Activated naive CD4-positive, alpha-beta T cell treated with anti-CD3 and anti-CD28 coated beads, Interleukin-2, amount 10 ng/mL, durations not matched to agents 7 days and 5 days (primary cell): ENCODE measurements around the gene SPATA21.

ENCODE experiments used
- CTCF ChIA-PET: fragments of 350-600 bp; sonication (Branson Sonifier 250); formaldehyde crosslinking; loops from one replicate; lab custom pipeline; 2021; ENCODE audit warnings: antibody characterized with exemption; lab: Charles Lee
- DNase-seq: peaks from one replicate; pipeline ENCODE4 v3.0.0-alpha.2; 2020
- H3K27ac Mint-ChIP-seq: one replicate; pipeline ENCODE4 v1.8.0; 2021; ENCODE audit warnings: mild to moderate bottlenecking, moderate library complexity, mixed read lengths
- H3K27me3 Mint-ChIP-seq: one replicate; pipeline ENCODE4 v1.8.0; 2021; ENCODE audit warnings: mild to moderate bottlenecking, mixed read lengths
- H3K36me3 Mint-ChIP-seq: one replicate; pipeline ENCODE4 v1.8.0; 2021; ENCODE audit warnings: mixed read lengths
- H3K4me1 Mint-ChIP-seq: one replicate; pipeline ENCODE4 v1.8.0; 2021; ENCODE audit warnings: mixed read lengths
- H3K4me3 Mint-ChIP-seq: one replicate; pipeline ENCODE4 v1.8.0; 2021; ENCODE audit warnings: mild to moderate bottlenecking, moderate library complexity, mixed read lengths
- H3K9me3 Mint-ChIP-seq: one replicate; pipeline ENCODE4 v1.8.0; 2021; ENCODE audit warnings: mixed read lengths

SPATA21 gene

DNA sequence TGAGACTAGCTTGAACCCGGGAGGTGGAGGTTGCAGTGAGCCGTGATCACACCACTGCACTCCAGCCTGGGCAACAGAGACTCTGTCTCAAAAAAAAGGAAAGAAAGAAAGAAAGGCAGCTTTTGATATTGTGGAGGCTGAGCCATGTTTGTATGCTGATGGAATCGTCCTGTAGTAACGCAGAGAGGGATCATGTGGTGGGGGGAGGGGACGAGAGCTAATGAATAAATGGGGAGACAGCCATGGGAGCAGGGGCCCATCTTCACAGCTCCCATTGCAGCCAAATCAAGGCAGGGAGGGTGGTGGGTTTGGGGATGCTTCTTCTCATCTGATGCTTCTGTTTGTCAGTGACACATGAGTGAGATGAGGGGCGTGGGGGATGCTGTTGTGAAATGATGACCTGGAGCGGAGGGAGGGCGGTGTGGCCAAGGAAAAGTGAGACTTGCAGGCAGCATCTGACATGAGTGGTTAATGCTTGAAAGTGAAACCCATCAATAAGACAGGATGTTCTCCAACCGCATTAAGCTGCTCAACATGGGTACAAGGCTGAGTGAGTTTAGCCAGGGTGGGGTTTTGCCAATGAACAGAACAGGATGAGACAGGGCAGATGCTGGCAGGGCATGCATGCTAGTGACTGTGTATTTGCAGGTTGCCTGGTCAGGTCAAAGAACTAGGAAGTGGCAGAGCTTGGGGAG, 16.7 kb downstream of the SPATA21 start:
- peaks cover 46% of the 10 kb centered on the region for H3K4me1 Mint-ChIP-seq
- H3K9me3 Mint-ChIP-seq, result no peaks in the 10 kb centered on the region
- CTCF ChIA-PET, result interaction anchor here (0.8 to 2.6 kb wide), 5 partner anchors 20 to 57 kb away, joined by 3 to 12 read pairs (median 4); partner anchors contain the start of gene NECAP2
- peak overlapping the region; percentile 92 for H3K27ac Mint-ChIP-seq
- peaks cover 10% of the 10 kb centered on the region for H3K27me3 Mint-ChIP-seq
- peak overlapping the region; percentile 15 for H3K4me3 Mint-ChIP-seq
- peak; percentile 82 for DNase-seq
- H3K36me3 Mint-ChIP-seq, result peaks cover 1% of the 10 kb centered on the region

DNA sequence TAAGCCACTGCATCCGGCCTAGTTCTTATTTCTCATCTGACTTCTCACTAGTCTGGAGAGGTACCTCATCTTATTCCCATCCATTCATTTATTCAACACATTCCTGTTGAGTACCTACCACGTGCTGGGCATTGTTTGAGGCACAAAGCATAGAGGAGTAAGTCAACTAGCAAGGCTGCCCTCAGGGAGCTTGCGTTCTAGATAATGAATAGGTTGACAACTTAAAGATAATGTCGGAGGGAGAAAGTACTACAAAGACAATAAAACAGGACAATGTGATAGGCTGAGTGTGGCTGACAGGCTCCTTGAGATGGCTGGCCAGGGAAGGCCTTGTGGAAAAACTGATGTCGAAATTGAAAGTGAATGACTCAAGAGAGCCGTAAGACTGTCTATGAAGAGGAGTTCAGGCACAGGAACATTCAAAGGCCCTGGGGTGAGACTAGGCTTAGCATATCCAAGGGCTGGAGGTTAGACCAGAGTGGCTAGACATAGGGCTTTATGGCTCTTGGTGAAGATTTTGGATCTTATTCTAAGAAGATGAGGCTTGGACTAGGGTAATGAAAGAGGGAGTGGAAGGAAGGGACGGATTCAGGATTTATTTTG, 18.3 kb downstream of the SPATA21 start:
- no peak overlapping the region for H3K4me3 Mint-ChIP-seq
- CTCF ChIA-PET, result interaction anchor here (2.0 kb wide), 1 partner anchor 44 kb away, joined by 4 read pairs; no protein-coding TSS in a partner anchor
- H3K36me3 Mint-ChIP-seq, result peaks cover 1% of the 10 kb centered on the region
- H3K27ac Mint-ChIP-seq, result peak overlapping the region; percentile 92
- no peak for DNase-seq
- peaks cover 45% of the 10 kb centered on the region for H3K4me1 Mint-ChIP-seq
- H3K9me3 Mint-ChIP-seq, result no peaks in the 10 kb centered on the region
- H3K27me3 Mint-ChIP-seq, result peaks cover 5% of the 10 kb centered on the region

- no peak for DNase-seq
- Mint-ChIP-seq H3K9me3 (no peaks in the 10 kb centered on the region), H3K27me3 (peaks cover 40% of the 10 kb centered on the region), H3K4me3 (no peak overlapping the region), H3K4me1 (peaks cover 4% of the 10 kb centered on the region), H3K36me3 (no peaks in the 10 kb centered on the region), H3K27ac (no peak overlapping the region)
- CTCF ChIA-PET, result no interaction called here
Observed at GRCh38 chr1:16413191-16413590, 24.0 kb downstream of the SPATA21 start.

GRCh38 chr1:16410803-16411202, 26.4 kb downstream of the SPATA21 start:
- H3K9me3 Mint-ChIP-seq, result no peaks in the 10 kb centered on the region
- CTCF ChIA-PET, result no interaction called here
- peaks cover 45% of the 10 kb centered on the region for H3K27me3 Mint-ChIP-seq
- H3K36me3 Mint-ChIP-seq, result no peaks in the 10 kb centered on the region
- no peak for DNase-seq
- no peaks in the 10 kb centered on the region for H3K4me1 Mint-ChIP-seq
- H3K4me3 Mint-ChIP-seq, result no peak overlapping the region
- H3K27ac Mint-ChIP-seq, result no peak overlapping the region

DNA sequence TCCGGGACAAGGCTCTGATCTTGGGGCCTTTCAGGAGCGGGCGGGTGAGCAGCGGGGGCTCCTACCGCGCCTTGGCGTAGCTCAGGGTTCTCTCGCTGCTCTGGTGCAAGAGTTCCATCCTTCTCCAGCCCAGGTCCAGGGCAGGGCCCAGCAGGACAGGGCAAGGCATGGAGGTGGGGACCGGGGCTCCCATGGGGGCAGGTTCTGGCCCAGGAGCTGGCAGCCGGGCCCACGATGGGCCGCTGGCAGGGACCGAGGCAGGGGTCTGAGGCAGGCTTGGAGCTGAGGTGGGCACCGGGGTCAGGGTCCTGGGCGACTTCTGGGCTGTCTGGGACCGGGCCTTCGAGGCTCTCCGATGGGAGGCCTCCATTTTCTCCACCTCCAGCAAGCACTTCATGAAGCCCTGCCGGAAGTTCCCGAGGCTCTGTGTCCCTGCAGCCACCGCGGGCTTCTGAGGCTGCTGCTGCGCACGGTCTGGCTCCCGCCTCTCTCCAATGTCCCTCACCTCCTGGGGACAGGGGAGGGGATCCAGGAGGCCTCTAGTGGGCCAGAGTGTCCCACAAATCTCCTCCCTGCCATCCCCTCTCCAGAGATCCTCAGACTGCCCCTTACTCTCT, 27.6 kb downstream of the SPATA21 start:
- DNase-seq, result no peak
- CTCF ChIA-PET, result no interaction called here
- Mint-ChIP-seq H3K27ac (no peak overlapping the region), H3K9me3 (no peaks in the 10 kb centered on the region), H3K36me3 (no peaks in the 10 kb centered on the region), H3K4me3 (no peak overlapping the region), H3K4me1 (no peaks in the 10 kb centered on the region), H3K27me3 (peaks cover 49% of the 10 kb centered on the region)

- peaks cover 37% of the 10 kb centered on the region for H3K27me3 Mint-ChIP-seq
- CTCF ChIA-PET, result no interaction called here
- no peaks in the 10 kb centered on the region for H3K4me1 Mint-ChIP-seq
- DNase-seq, result no peak
- no peaks in the 10 kb centered on the region for H3K9me3 Mint-ChIP-seq
- H3K36me3 Mint-ChIP-seq, result no peaks in the 10 kb centered on the region
- H3K27ac Mint-ChIP-seq, result no peak overlapping the region
- H3K4me3 Mint-ChIP-seq, result no peak overlapping the region
Observed at GRCh38 chr1:16406868-16407267, 30.4 kb downstream of the SPATA21 start.

DNA sequence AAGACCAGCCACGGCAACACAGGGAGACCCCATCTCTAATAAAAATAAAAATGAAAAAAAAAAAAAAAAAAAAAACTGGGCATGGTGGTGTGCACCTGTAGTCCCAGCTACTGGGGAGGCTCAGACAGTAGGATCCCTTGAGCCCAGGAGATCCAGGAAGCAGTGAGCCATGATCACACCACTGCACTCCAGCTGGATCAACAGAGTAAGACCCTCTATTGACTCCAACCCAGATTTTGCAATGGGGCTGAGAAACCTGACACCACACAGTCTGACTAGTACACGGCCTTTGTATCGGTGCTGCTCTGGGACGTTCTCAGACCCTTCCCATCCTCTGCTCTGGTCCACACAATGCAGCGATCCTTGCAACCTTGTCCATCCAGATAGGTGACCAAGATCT, 31.8 kb downstream of the SPATA21 start:
- no peak overlapping the region for H3K4me3 Mint-ChIP-seq
- CTCF ChIA-PET, result no interaction called here
- no peak overlapping the region for H3K27ac Mint-ChIP-seq
- no peaks in the 10 kb centered on the region for H3K36me3 Mint-ChIP-seq
- no peaks in the 10 kb centered on the region for H3K9me3 Mint-ChIP-seq
- H3K27me3 Mint-ChIP-seq, result peaks cover 32% of the 10 kb centered on the region
- H3K4me1 Mint-ChIP-seq, result no peaks in the 10 kb centered on the region
- DNase-seq, result no peak

DNA sequence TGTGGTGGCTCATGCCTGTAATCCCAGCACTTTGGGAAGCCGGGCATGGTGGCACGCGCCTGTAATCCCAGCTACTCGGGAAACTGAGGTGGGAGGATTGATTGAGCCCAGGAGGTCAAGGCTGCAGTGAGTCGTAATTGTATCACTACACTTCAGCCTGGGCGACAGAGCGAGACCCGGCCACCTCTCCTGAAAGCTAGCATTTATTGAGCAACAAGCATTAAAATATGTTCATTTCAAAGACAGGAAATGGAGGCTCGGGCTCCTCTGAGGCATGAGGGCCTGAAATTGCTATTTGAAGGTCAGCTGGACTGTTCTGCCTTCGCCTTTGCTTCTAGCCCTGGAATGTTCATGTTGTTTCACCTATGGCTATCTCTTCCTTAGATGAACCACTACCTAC, 34.5 kb downstream of the SPATA21 start:
- Mint-ChIP-seq H3K36me3 (peaks cover 10% of the 10 kb centered on the region), H3K27me3 (peaks cover 13% of the 10 kb centered on the region), H3K9me3 (no peaks in the 10 kb centered on the region), H3K4me3 (no peak overlapping the region), H3K27ac (no peak overlapping the region), H3K4me1 (no peaks in the 10 kb centered on the region)
- CTCF ChIA-PET, result no interaction called here
- DNase-seq, result no peak

GRCh38 chr1:16398371-16398953, 38.8 kb downstream of the SPATA21 start:
- DNase-seq, result no peak
- no peaks in the 10 kb centered on the region for H3K9me3 Mint-ChIP-seq
- H3K27me3 Mint-ChIP-seq, result no peaks in the 10 kb centered on the region
- H3K27ac Mint-ChIP-seq, result peak overlapping the region; percentile 11
- CTCF ChIA-PET, result no interaction called here
- H3K36me3 Mint-ChIP-seq, result peaks cover 20% of the 10 kb centered on the region
- H3K4me3 Mint-ChIP-seq, result no peak overlapping the region
- H3K4me1 Mint-ChIP-seq, result no peaks in the 10 kb centered on the region

DNA sequence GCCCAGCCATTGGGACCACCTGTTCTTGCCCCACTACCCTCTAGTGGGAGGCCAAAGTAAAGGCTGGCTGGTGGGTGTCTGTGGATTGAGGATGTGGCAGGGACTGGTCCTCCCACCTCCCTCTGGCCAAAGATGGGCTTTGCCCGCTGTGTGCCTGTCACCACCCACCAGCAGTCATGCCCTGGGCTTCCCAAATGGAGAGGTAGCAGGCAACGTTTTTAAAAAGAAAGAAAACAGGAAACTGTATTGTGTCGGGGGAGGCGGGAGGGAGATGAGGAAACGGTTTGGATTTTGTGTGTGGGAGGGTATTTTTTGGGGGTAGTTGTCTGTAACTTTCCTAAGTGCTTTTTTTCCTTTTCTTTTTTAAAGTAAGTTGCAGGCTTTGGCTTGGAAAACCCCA, 40.1 kb downstream of the SPATA21 start:
- Mint-ChIP-seq H3K36me3 (peaks cover 25% of the 10 kb centered on the region), H3K4me3 (no peak overlapping the region), H3K9me3 (no peaks in the 10 kb centered on the region), H3K27me3 (no peaks in the 10 kb centered on the region), H3K27ac (no peak overlapping the region), H3K4me1 (peaks cover 10% of the 10 kb centered on the region)
- CTCF ChIA-PET, result no interaction called here
- no peak for DNase-seq

- CTCF ChIA-PET, result no interaction called here
- no peak for DNase-seq
- H3K4me1 Mint-ChIP-seq, result peaks cover 15% of the 10 kb centered on the region
- peak overlapping the region; percentile 37 for H3K27ac Mint-ChIP-seq
- H3K36me3 Mint-ChIP-seq, result peaks cover 25% of the 10 kb centered on the region
- H3K4me3 Mint-ChIP-seq, result no peak overlapping the region
- H3K9me3 Mint-ChIP-seq, result no peaks in the 10 kb centered on the region
- H3K27me3 Mint-ChIP-seq, result no peaks in the 10 kb centered on the region
Observed at GRCh38 chr1:16396591-16396990, 40.6 kb downstream of the SPATA21 start.

- CTCF ChIA-PET, result no interaction called here
- peaks cover 34% of the 10 kb centered on the region for H3K36me3 Mint-ChIP-seq
- H3K9me3 Mint-ChIP-seq, result no peaks in the 10 kb centered on the region
- peak overlapping the region; percentile 65 for H3K27ac Mint-ChIP-seq
- H3K27me3 Mint-ChIP-seq, result no peaks in the 10 kb centered on the region
- H3K4me1 Mint-ChIP-seq, result peaks cover 31% of the 10 kb centered on the region
- H3K4me3 Mint-ChIP-seq, result no peak overlapping the region
- no peak for DNase-seq
Observed at GRCh38 chr1:16394977-16395376, 42.2 kb downstream of the SPATA21 start.

DNA sequence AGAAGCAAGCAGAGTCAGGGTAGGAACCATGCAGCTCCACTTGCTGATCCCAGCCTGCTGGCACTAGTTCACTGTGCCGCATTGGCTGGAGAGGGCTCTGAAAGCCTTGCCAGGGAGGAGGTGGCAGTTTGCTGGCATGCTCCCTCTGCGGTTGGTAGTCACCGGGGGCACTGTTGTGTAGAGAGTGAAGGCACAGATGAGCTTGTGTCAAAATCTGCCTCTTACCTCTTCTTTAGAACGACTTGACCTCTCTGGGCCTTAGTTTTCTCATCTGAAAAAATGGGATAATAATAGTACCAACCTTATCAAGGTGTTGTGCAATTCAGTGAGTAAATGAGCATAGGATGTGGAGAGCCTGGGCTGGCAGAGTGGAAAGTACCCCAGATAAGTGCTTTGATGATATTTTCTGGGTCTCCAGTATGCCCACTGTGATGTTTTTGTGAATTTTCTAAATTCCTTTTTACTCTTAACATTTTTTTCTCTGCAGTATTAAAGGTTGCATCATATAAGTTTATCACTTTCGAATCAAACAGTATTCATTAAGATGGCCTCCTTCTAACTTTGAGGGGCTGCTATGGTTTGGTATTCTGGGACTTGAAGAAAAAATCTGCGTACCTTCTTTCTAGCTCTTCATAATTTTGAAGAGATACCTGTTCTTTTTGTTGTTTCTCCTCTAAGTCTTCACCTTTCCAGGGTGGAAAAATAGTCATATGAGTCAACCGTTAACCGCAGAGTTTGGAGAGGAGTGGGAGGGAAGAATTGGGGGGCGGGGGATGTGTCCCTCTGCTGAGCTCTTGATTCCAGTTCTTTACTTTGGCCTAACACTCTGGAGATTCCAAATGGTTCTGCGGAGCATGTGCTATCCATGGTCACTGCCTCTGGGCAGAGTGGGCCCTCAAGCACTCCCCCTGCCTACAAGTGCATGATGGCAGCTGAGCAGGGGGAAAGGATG, 43.4 kb downstream of the SPATA21 start:
- CTCF ChIA-PET, result no interaction called here
- Mint-ChIP-seq H3K9me3 (no peaks in the 10 kb centered on the region), H3K27me3 (no peaks in the 10 kb centered on the region), H3K27ac (peak overlapping the region; percentile 22), H3K4me1 (peaks cover 36% of the 10 kb centered on the region), H3K36me3 (peaks cover 27% of the 10 kb centered on the region), H3K4me3 (no peak overlapping the region)
- DNase-seq, result no peak
